Stimulated activated CD8-positive, alpha-beta memory T cell treated with anti-CD3 and anti-CD28 coated beads, Interleukin-4, amount 100 ng/mL, for 4 hours (primary cell): Measurements from ENCODE around the gene MSRB3.
"Not testable (repeated sequence)": the region's sequence is repeated elsewhere in the genome, so short reads cannot be mapped to it uniquely, and the experiment has no call there.

Source experiments
- DNase-seq, 2 donors: peaks; one replicate each; pipeline ENCODE4 v3.0.0-alpha.2; 2020; ENCODE audit warnings: low read depth in 2 of 2, low spot score in 1 of 2

MSRB3 gene

DNA sequence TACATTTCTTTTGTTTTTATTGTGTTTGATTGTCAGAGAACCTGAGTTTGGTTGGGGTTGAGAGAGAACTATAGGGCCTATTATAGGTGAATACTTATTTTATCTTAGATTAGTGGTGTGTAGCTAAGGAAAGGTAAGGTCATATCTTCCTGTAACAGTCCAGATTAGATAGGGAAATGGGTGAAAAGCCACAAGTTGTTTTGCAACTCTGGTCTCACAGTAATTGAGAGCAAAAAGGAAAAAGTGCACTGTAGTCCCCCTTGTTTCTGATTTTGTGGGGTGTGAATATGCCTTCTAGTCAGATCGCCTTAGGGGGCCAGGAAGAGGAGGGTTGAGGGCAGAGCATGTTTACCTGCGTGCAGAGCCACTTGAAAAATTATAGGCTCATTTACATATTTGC lies 8.9 kb downstream of the MSRB3 start:
- no peak for DNase-seq

DNA sequence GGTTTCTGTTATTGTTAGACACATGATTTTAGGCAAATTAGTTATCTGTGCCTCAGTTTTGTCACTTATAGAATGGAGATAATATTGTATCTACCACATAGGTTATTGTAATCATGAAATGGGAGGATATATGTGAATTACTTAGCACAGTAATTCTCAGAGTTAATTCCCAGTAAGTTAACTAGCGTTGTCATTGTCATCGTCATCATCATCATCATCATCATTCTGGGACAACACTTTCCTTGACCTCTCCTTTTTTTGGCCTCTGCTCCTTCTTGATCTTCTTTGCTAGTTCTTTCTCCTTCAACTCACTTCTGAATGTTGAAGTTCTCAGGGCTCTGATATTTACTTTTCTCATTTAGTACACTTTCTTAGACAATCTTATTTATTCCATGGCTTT lies 13.8 kb downstream of the MSRB3 start:
- no peak for DNase-seq

DNA sequence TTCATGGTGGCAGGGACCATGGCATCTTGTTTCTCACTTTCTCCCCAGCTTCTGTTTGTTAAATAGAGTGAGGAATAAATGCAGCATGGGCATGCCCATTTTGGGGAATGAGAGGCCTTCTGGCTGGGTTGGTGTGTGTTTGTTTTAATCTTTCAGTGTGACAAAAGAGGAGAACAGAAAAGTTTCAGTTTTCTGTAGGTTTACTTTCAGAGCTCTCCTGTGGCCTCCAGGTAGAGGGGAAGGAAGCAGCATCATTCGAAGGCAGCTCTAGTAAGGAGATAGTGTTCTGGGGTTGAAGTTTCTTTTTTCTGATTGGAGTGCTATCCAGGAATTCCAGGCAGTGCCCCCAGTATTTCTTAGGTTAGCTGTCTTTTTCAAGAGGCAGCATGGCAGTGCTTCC lies 15.3 kb downstream of the MSRB3 start:
- DNase-seq: no peak

DNA sequence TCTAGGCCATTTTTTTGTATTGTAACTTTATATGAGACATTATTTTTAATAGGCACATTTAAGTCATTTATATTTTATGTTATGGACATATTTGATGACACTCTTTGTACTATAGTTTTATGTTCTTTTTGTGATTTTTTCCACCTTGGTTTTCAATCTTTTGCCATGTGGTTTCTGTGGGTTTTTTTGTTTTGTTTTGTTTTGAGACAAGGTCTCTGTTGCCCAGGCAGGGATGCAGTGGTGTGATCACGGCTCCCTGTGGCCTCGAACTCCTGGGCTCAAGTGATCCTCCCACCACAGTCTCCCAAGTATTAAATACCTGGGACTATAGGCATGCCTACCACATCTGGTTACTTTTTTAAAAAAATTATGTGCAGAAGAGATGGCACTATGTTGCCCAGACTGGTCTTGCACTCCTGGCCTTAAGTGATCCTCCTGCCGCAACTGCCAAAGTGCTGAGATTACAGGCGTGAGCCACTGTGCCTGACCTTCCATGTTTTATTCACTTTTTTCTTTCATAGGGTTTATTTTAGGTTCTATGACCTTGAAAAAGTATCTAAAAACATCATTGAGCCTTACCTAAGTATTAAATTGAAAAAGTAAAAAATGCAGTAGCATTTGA lies 16.3 kb downstream of the MSRB3 start:
- no peak for DNase-seq

DNA sequence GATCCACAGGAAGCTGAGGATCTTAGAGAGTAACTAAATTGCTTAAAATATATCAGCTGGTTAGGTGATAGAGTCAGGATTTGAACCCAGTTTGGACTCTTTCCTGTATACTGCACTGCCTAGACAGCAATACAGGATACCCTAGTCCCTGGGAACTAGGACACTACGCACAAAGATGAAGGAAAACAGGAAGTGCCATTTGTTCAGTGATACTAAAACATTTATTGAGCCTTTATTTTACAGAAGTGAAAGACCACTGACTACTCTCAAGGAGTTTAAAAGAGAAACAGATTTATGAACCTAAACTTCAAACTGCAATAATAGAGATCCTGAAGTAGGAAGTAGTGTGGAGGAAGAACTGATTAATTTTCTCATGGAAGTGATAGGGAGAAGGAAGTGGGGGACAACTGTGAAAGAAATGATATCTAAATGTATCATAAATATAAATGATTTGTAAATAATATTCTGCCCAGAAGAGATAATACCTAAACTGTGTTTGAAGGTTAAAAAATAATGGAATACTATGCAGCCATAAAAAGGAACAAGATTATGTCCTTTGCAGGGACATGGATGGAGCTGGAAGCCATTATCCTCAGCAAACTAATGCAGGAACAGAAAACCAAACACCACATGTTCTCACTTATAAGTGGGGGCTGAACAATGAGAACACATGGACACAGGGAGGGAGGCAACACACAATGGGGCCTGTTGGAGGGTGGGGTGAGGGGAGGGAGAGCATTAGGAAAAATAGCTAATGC lies 18.2 kb downstream of the MSRB3 start:
- DNase-seq: no peak

DNA sequence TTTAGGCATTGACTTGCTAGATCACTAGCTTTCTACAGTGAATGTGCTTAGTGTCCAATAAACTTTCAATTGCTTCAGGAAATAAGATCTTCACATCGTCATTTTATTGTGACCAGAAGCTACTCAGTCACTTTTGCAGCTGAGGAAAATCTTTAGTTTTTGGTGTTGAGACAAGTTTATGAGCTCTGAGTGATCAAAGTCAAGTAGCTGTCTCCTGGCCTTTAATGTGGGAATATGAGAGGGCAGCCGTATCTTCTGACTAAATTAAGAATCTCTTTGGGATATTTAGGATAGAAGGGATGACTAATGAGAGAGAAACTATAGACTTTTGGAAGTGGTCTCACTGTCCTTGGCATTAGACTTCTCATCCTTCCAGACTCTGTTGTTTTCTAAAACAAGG lies 21.6 kb downstream of the MSRB3 start:
- no peak for DNase-seq

DNA sequence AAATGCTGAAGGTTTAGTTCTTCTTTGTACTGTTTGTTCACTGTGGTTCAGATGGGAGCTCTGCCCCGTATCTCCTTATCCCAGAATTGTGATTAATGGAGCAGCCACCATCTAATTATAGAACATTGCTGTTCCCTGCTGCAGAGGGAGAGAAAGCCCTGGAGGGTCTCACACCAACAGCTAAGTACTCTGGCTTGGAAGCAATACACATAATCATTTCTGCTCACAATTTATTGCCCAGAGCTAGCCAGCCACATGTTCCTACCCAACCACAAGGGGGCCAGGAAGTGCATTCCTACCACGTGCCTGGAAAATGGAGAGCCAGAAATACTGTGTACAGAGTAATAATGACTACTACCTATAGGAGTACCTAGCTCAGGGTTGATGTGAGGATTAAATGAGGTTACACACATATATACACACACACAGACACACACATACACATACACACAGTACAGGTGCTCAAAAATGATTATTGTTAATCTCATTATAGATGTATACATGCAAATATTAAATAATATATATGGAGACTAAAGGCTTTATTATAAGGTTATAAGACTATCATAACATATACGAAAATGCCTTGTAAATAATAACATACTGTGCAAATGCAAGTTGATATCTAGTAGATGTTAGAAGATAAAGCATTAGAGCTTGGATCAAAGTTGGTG lies 22.3 kb downstream of the MSRB3 start:
- no peak for DNase-seq

DNA sequence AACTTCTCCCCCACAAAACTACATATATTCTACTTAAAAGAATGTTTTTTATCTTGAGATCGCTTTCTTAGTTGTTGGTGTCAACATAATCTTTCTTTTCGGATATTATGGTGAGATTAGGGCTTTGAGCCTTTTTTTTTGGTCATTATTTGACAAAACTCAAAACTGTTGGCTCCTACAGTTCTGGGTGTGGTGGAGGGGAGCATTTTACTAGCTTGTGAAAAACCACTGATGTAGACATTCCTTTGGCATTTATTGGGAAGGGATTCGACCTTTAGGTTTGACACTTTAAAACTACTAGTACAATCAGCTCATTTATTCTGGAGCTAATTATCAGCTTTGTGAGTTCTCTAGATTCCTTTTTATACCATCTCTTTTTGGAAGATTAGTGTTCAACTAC lies 24.4 kb downstream of the MSRB3 start:
- DNase-seq: no peak

DNA sequence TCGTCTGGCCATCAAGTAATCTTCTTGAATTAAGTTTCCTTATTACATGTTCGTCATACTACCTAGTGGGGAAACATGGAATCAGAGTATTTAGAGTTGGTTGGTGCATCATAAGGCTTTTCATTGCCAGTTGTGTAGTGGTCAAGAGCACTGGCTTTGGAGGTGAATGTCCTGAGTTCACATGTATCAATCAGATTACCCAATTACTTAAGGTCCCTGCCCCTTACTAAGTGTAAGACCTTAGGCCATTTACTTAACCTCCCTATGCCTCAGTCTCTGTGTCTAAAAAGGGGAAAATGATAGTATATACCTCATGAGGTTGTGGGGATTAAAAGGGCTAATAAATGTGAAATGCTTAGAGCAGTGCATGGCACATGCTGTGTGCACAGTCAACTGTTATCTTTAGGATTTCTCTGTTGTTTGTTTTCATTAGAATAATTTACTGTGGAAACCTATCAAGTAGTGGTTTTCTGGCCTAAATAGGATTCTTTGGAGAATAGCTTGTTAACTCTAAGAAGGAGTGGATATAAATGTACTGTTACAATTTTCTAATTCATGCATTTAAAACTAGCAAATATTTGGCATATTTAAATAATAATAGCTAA lies 27.0 kb downstream of the MSRB3 start:
- no peak for DNase-seq

DNA sequence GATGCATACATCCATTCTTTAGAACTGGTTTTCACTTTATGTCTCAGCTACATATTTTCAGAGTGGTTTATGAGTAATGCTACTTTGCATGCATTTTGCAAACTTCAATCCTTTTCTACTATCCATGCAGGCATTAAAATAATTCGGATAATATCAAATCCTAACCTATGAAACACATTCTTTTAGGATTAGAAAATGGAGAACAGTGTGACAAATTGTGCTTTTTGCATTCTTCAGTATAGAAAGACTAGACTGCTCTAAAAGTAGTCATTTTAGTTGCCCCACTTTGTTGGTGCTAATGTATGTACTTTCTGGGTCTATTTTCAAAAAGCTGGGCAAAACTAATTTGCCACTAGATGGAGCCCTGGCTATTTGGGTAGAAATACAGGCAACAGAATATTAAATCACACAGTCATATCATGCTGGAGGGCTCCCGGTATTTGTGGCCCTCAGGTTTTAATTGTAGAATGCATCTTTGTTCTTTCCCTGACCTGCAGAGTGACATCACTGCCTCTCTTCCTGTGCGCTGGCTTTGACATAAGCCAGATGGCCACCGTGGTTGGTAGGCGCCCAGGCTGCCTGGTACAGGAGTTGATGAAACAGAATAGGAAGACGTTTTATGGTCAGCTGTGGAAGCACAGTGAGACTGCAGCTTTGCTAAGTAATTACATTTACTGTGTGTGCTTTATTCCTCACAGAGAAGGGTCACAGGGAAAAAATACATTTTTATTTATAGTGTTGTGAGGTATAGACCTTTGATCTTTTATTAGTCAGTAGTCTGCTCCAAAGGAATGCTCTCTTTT lies 28.1 kb downstream of the MSRB3 start:
- DNase-seq: no peak

DNA sequence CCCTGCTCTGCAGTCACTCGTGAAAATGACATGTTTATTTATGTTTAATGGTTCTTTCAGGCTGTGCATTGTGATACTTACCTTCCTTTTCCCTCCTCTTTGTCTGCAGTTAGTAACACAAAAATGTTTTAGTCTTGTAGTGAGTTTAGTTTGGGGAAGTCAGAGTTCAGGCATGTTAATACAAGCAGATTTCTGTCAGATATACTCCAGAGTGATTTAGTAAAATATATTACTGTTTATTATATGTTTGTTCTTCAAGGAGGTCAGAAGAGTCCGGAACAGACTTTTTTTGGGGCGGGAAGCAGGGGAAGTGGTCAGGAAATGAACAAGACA lies 28.7 kb downstream of the MSRB3 start:
- DNase-seq: no peak

DNA sequence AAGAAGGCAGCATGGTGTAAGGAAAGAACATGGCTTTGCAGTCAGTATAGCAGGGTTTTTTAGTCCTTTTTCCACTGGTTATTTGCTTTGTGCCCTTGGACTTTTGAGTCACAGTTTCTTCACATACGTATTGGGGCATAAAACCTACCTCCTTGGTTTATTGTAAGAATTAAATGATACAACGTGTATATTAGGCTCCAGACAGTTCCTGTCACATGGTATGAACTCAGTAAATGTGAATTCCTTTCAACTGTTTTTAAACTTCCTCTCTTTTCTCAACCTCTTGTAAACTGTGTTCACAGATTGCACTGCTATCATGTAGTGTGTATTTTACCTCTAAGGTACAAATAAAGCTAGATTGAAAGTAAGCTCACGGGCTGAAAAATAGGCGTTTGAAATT lies 29.5 kb downstream of the MSRB3 start:
- no peak for DNase-seq

DNA sequence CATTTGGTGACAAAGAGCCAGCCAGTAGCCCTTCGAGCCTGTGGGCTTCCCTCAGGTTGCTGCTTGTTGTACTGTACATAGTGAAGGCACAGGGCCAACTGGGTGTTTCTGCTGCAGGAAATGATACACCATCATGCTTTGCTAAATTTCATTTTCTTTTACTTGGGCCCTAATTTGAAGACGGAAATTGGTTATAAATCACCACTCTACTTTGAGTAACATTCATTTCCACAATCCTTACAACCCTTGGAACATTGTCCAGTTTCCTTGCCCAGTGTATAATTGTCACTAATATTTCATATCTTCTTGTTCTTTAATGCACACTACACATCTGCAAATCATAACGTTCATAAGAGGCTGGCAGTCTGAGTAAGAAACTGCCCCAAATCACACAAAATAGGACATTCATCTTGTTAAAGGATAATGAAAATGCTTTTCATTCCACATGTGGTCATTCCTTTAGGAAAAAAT lies 30.2 kb downstream of the MSRB3 start:
- no peak for DNase-seq

DNA sequence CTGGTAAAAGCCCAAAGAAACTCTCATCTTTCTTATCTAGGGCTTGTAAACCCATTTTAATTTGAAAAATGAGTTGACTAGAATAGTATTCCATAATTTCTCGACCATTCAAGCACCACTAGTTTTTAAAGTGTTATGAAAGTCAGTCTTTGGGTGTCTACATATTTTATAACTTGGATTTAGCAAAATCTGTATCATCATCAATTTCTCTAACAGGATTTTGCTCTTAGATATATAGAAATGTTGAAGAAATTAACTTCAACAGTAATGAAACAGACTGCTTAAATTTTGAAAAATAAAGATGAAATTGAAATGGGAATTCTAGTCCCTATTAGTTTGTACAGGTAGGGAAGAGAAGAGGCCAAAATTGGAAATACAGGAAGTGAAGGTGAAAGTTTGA lies 32.8 kb downstream of the MSRB3 start:
- no peak for DNase-seq

DNA sequence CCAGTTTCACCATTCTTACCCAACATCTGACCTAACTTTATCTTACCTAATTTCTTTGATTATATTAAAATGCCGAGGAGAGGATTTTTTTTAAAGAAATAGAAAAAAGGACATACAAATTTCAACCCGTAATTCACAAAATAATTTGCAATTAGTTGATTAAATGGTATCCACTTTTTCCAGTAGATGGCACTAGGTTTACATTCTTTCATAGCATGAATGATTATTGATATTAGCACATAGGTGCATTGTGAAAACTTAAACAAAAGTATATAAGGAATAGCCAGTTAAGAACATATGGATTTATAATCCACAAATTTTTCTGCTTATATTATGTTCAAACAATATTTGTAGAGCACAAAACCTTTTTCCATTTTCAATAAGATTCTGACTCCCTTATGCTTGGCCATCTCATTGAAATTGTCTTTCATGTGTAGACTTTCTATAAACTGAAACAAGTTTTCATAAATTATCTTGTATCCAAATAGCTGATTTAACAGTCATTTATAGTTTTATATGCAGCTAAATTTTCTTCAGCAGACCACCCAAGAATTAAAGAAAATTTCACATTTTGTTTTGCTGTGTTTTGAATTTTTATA lies 35.3 kb downstream of the MSRB3 start:
- DNase-seq: no peak

DNA sequence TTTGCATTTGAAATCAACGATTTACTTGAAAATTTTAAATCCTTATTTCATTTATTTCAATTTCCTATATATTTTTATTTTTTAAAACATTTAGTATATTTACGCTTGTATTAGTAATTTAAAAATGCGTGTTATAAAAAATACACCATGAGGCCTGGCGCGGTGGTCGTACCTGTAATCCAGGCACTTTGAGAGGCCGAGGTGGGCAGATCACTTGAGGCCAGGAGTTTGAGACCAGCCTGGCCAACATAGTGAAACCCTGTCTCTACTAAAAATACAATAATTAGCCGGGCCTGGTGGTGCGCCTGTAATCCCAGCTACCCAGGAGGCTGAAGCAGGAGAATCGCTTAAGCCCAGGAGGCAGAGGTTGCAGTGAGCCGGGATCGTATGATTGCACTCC lies 36.8 kb downstream of the MSRB3 start:
- not testable (repeated sequence) for DNase-seq

DNA sequence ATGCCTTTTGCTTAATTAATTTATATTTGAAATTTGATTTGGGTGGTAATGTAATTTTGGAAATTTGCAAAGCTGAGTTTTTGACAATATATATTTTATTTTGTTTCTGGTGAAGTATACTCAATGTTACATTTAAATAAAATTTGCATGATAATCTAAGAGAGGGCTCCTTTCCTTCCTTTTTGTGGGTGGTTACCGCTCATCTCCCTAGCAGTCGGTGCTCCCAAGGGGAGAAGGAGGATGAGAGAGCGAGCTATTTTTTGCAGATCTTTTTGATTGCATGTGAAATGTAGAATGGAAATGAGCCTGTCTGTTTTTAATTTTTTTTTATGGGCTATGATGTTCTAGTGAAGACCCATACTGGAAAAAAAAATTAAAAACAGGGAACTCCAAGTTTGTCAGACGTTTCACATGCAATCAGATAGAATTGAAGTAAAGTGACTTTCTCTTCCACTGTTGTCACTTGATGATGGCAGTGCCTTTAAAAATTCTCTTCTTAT lies 39.8 kb downstream of the MSRB3 start:
- no peak for DNase-seq

DNA sequence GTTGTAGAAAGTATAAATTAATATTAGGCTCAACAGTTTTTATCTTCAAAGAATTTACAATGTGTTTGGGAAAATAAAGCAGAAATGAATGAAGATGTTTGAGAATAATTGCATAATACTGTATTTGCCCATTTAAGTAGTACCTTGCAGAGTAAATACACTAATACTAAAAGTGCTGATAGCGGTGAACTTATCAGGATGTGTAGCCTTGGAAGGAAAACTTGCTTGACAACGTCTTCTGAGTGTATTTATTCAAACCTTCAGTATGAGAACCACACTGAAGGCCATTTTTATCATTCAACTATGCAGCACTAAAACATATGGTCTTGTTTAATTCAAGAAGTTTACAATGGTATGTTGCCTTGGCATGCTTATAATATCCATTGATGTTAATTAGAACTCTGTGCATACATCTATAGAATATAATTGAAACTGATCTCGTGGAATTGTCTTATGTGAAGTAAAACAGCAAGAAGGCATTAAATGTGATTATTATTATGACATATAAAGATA lies 41.3 kb downstream of the MSRB3 start:
- no peak for DNase-seq

DNA sequence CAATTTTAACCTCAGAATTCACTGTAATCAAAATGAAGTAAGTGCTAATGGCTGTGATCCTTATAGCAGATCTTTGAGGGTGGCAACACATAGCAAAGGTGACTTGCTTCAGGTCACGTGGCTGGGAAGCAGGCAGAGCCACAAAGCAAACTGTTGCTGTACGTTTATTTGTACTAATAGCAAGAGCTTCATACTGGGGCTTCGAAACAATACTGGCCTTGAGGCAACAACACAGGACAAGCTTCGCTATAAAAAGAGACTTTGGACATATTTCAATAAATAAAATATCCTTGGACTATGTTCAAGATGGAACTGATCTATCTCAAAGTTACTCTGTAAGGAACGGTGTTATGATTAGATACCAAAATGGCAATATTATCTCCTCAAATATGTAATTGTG lies 44.6 kb downstream of the MSRB3 start:
- DNase-seq: no peak

DNA sequence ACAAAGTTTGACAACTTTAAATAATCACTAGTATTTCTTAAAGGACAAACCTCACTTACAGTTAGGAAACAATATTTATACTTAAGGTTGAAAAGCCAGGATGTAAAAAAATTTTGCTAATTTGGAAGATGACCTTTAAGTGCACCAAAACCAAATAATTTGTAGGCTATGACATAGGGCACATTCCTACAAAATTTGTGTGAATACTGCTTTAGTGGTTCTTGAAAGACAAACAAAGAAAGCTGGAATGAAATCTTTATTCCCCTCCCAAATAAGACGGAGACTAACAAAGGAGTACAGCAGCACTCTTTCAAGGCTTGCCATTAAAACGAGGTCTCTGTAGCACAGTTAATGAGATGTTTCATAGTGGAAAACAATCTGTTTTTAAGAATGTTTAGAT lies 45.6 kb downstream of the MSRB3 start:
- DNase-seq: no peak

DNA sequence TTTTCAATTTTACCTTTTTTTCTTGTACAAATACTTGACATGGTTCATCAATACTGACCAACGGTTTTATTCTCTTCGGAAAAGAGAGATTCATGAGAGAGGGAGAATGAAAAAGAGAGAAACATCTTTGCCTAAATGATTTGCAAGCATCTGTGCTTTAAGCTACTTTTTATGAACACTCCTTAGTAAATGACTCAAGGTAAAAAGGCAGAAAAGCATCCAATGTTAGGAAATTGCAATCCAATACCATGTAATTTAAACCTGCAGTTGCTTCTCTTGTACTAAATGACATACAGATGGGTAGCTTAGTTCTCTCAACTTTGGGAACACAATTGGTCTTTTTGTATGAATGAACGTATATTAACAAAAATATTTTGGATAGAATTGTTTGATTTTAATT lies 46.1 kb downstream of the MSRB3 start:
- DNase-seq: no peak
